CD4-positive, CD25-positive, alpha-beta regulatory T cell (primary cell): Measurements from ENCODE around the gene SCML1. TPM values are rescaled to one million over a fixed set of nuclear protein-coding genes. Genes with fewer than 3 reads are reported as not detected.

Source experiments
- ATAC-seq, 2 donors: fragments of 150-1000 bp; cut with Tn5 transposase; one replicate each; pipeline ENCODE4 v1.10.0; 2021; ENCODE audit warnings: low read depth in 2 of 2, moderate number of reproducible peaks in 2 of 2, moderate library complexity in 1 of 2
- DNase-seq, 3 donors: peaks; one replicate each; pipeline versions ENCODE4 v3.0.0 to v3.0.0-alpha.2; 2012 to 2022; ENCODE audit warnings: mixed read lengths in 1 of 3
- H3K27ac ChIP-seq: one replicate; pipeline ENCODE4 v1.7.0; 2013; ENCODE audit warnings: mild to moderate bottlenecking, low read length; ENCODE audit not compliant: insufficient read depth, poor library complexity, severe bottlenecking
- H3K27me3 ChIP-seq: one replicate; pipeline ENCODE4 v1.7.0; 2013; ENCODE audit warnings: low read length; ENCODE audit not compliant: control insufficient read depth, insufficient read depth
- H3K36me3 ChIP-seq: one replicate; pipeline ENCODE4 v1.7.0; 2013; ENCODE audit warnings: mild to moderate bottlenecking, low read length, moderate library complexity; ENCODE audit not compliant: control insufficient read depth, insufficient read depth
- H3K4me1 ChIP-seq: 2 replicates; pipeline ENCODE4 v1.7.0; 2013; ENCODE audit warnings: mild to moderate bottlenecking, low read length; ENCODE audit not compliant: insufficient read depth, control insufficient read depth, poor library complexity, severe bottlenecking
- H3K4me3 ChIP-seq: one replicate; pipeline ENCODE4 v1.7.0; 2013; ENCODE audit warnings: low read depth, mild to moderate bottlenecking, low read length, moderate library complexity
- H3K9me3 ChIP-seq, 2 experiments: 1 replicate in 1 of 2; 2 replicates in 1 of 2; pipeline ENCODE4 v1.7.0; 2013; ENCODE audit warnings: low read length in 2 of 2, mild to moderate bottlenecking in 1 of 2, moderate library complexity in 1 of 2; ENCODE audit not compliant: control insufficient read depth in 2 of 2
- H3K27ac Mint-ChIP-seq, 3 donors: one replicate each; pipeline ENCODE4 v1.8.0; 2020 to 2022; ENCODE audit warnings: mild to moderate bottlenecking in 3 of 3, mixed read lengths in 3 of 3, moderate library complexity in 2 of 3
- H3K27me3 Mint-ChIP-seq: one replicate; pipeline ENCODE4 v1.8.0; 2022; ENCODE audit warnings: mild to moderate bottlenecking, mixed read lengths
- H3K36me3 Mint-ChIP-seq: one replicate; pipeline ENCODE4 v1.8.0; 2020; ENCODE audit warnings: mixed read lengths
- H3K4me1 Mint-ChIP-seq, 4 donors: one replicate each; pipeline ENCODE4 v1.8.0; 2020 to 2022; ENCODE audit warnings: mixed read lengths in 4 of 4, mild to moderate bottlenecking in 1 of 4
- H3K4me3 Mint-ChIP-seq, 4 donors: one replicate each; pipeline ENCODE4 v1.8.0; 2020 to 2022; ENCODE audit warnings: mild to moderate bottlenecking in 4 of 4, mixed read lengths in 4 of 4, moderate library complexity in 3 of 4
- H3K9me3 Mint-ChIP-seq, 7 donors: one replicate each; pipeline ENCODE4 v1.8.0; 2020 to 2022; ENCODE audit warnings: mixed read lengths in 7 of 7, mild to moderate bottlenecking in 3 of 7, moderate library complexity in 2 of 7
- polyA plus RNA-seq, 4 donors: library from polyadenylated mRNA; unstranded; fragments of 300-500 nt; fragmentation: Illumina TruSeq; gene quantifications; one replicate each; pipeline ENCODE4 v1.2.3, GENCODE V29; 2021
- total RNA-seq: library from RNA; stranded (reverse); gene quantifications from one replicate; pipeline ENCODE4 v1.2.3, GENCODE V29; 2022

The SCML1 gene, protein sequence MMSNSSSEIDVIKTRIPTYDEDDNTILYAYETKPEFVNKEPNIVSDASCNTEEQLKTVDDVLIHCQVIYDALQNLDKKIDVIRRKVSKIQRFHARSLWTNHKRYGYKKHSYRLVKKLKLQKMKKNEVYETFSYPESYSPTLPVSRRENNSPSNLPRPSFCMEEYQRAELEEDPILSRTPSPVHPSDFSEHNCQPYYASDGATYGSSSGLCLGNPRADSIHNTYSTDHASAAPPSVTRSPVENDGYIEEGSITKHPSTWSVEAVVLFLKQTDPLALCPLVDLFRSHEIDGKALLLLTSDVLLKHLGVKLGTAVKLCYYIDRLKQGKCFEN
- total RNA-seq (11.6 TPM), polyA plus RNA-seq (1 to 10 TPM in 3 of 4 donors, under 1 TPM in 1; 0.24 to 3.6 (median 2.0) TPM)

DNA sequence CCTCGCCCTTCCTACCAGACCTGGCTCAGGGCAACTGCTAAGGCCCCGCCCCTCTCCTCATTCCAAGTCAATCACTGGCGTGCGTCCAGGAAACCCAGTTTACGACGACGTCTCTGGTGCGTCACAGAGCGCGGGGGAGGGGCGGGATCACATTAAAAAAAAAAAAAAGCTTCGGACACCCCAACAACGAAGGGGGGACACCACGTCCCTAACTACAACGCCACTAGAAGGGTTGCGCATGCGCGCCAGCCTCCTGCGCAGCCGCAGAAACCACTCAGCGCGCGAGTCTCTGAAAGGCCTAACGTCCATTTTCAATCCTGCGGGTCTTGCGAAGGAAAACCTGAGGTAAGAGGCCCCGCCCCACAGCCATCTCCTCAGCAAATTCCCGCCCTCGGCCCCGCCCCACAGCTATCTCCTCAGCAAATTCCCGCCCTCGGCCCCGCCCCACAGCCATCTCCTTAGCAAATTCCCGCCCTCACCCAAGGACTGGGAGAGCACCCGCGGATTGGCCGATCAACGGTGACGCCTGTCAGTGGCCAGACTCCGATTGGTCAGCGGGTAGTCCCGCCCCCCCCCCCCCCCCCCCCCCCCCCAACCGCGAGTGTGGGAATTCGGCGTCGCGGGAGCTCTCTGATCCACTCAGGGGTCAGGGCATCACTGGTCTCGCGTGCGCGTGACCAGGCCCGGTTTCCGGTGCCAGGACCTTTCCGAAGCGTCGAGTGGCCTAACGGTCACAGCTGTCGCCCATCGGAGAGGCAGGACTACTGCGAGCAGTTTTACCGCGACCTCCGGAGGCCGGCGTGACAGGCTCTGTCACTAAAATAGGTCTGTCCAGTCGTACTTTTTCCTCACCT is at the start of gene SCML1:
Gene SCML1 (plus strand): TSS at position 638 of the 854 bp plus-strand sequence. CDS start 6,694 bp downstream, outside the sequence.
- peak; percentile 81 to 83 for ATAC-seq
- Mint-ChIP-seq H3K9me3 (peaks cover 0 to 2% (median 0%) of the 10 kb centered on the region in 7 donors), H3K36me3 (no peaks in the 10 kb centered on the region), H3K27ac (peak within 1 kb of the TSS; percentile 91 to 95 (median 94)), H3K27me3 (peaks cover 16% of the 10 kb centered on the region), H3K4me3 (peak within 1 kb of the TSS; percentile 91 to 97 (median 95)), H3K4me1 (peaks cover 9 to 28% (median 17%) of the 10 kb centered on the region in 4 donors)
- peak; percentile 76 to 84 (median 80) for DNase-seq
- peak within 1 kb of the TSS; percentile 65 for H3K4me3 ChIP-seq
- no peaks in the 10 kb centered on the region for H3K36me3 ChIP-seq
- no peaks in the 10 kb centered on the region for H3K27me3 ChIP-seq
- no peaks in the 10 kb centered on the region for H3K9me3 ChIP-seq
- peaks cover 6% of the 10 kb centered on the region for H3K4me1 ChIP-seq
- peak within 1 kb of the TSS; percentile 68 for H3K27ac ChIP-seq

DNA sequence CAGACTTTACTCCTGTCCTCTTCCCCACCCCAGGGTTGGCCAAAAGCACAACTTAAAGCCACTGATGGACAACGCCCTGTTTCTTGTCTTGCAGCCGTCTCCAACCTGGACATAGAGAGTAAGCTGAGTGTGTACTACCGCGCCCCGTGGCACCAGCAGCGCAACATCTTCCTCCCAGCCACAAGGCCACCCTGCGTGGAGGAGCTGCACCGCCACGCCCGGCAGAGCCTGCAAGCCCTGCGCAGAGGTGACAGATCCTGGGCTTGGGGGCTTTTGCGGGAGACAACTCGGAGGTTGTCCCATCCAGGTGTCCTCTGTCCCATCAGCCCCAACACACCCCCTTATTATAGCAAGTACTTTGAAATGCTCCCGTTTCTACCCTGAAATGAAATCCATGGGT is 49.6 kb upstream of the SCML1 start:
- DNase-seq (no peak), ATAC-seq (no peak)
- no peaks in the 10 kb centered on the region for H3K36me3 ChIP-seq
- Mint-ChIP-seq H3K4me3 (no peak overlapping the region), H3K4me1 (no peaks in the 10 kb centered on the region), H3K36me3 (no peaks in the 10 kb centered on the region), H3K27ac (no peak overlapping the region), H3K27me3 (peaks cover 5% of the 10 kb centered on the region), H3K9me3 (no peaks in the 10 kb centered on the region)
- H3K27ac ChIP-seq = no peak overlapping the region
- no peaks in the 10 kb centered on the region for H3K9me3 ChIP-seq
- no peaks in the 10 kb centered on the region for H3K4me1 ChIP-seq
- H3K27me3 ChIP-seq = no peaks in the 10 kb centered on the region
- no peak overlapping the region for H3K4me3 ChIP-seq

DNA sequence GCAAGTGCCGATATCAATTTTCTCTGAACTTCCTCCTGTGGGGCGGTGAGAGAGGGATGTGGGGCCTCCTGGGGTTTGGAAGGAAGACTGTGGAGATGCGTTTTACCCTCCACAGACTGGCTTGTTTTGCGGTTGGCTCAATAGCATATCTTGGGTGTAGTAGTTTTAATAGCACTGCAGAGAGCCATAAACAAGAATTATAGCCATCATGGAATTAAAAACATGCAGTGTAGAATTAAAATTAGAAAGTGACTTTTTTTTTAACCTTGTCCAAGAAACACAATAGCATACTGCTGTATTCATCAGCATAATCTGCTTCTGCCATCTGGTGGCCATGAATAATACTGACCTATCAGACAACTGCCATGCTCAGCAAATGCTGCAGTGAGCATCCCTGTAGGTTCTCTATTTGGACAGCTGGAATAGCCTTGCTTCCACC is 47.3 kb upstream of the SCML1 start:
- H3K27me3 Mint-ChIP-seq = no peaks in the 10 kb centered on the region
- no peaks in the 10 kb centered on the region for H3K36me3 Mint-ChIP-seq
- H3K27ac ChIP-seq = no peak overlapping the region
- DNase-seq (peak in 2 of 3 donors; percentile 24 to 53), ATAC-seq (peak in 1 of 2 donors; percentile 50)
- H3K27me3 ChIP-seq = no peaks in the 10 kb centered on the region
- H3K9me3 Mint-ChIP-seq = no peaks in the 10 kb centered on the region
- no peak overlapping the region for H3K27ac Mint-ChIP-seq
- no peak overlapping the region for H3K4me3 Mint-ChIP-seq
- no peaks in the 10 kb centered on the region for H3K36me3 ChIP-seq
- H3K4me1 ChIP-seq = no peaks in the 10 kb centered on the region
- no peak overlapping the region for H3K4me3 ChIP-seq
- no peaks in the 10 kb centered on the region for H3K9me3 ChIP-seq
- no peaks in the 10 kb centered on the region for H3K4me1 Mint-ChIP-seq

DNA sequence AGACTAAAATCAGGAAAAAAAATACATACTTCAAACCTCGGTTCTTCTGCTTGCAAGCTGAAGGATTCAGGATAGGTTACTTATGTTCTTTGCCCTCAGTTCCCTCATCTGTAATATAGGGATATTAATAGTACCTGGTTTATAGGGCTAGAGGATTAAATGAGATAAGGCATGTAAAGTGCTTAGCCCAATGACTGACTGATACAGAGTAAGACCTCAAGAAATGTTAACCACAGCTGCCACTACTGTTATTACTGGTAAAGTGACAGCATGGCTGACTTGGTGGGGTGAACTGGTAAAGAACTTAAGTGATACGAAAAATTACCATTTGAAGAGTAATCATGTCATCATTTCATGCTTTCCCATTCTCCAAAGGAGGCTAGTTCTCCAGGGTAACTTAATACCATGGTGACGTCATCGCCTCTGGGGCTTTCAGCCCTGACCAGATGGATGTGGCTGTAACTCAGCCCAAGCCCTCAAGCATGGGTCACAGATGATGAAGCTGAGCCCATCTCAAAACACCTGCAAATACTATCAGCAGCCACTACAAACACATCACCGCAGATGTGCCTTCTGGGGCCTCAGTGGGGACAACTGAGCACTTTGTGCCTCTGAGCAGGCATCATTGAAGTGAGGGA is 44.5 kb upstream of the SCML1 start:
- Mint-ChIP-seq H3K9me3 (no peaks in the 10 kb centered on the region), H3K36me3 (no peaks in the 10 kb centered on the region), H3K27ac (no peak overlapping the region), H3K4me3 (no peak overlapping the region), H3K4me1 (no peaks in the 10 kb centered on the region), H3K27me3 (no peaks in the 10 kb centered on the region)
- Histone ChIP-seq H3K27me3 (no peaks in the 10 kb centered on the region), H3K36me3 (no peaks in the 10 kb centered on the region), H3K27ac (no peak overlapping the region), H3K9me3 (no peaks in the 10 kb centered on the region), H3K4me3 (no peak overlapping the region), H3K4me1 (no peaks in the 10 kb centered on the region)
- no peak for ATAC-seq
- DNase-seq = no peak

DNA sequence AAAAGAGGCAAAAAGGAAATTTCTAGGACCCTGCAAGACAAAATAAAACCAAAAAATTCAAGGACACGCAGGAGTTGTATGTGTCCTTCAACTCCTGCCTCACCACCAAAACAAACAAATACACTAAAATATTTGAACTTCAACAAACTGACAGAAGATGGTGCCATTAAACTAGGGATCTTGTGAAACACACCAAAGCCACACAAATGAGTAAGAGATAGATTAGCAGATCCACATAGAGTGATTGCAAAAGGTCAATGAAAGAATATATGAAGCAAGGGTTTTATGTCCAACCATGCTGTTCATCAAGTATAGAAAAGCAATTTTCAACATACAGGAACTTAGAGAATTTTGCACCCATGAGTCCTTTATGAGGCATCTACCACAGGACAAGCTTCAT is 40.1 kb upstream of the SCML1 start:
- H3K27me3 ChIP-seq = no peaks in the 10 kb centered on the region
- Mint-ChIP-seq H3K4me3 (no peak overlapping the region), H3K27ac (no peak overlapping the region), H3K27me3 (no peaks in the 10 kb centered on the region), H3K4me1 (no peaks in the 10 kb centered on the region), H3K9me3 (no peaks in the 10 kb centered on the region), H3K36me3 (no peaks in the 10 kb centered on the region)
- ATAC-seq (no peak), DNase-seq (peak in 1 of 3 donors; percentile 6)
- no peaks in the 10 kb centered on the region for H3K9me3 ChIP-seq
- H3K4me3 ChIP-seq = no peak overlapping the region
- H3K27ac ChIP-seq = no peak overlapping the region
- H3K36me3 ChIP-seq = no peaks in the 10 kb centered on the region
- no peaks in the 10 kb centered on the region for H3K4me1 ChIP-seq

DNA sequence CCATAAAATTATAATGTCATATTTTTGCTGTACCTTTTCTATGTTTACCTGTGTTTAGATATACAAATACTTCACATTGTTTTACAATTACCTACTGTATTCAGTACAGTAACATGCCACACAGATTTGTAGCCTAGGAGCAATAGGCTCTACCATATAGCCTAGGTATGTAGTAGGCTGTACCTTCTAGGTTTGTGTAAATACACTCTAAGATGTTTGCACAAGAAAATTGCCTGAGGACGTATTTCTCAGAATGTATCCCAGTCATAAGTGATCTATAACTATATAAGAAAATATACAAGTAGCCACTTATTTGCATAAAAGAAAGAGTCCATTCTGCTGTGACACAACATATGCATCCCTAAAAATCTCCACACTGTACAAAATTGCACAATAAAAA is 36.3 kb upstream of the SCML1 start:
- no peak overlapping the region for H3K27ac Mint-ChIP-seq
- no peaks in the 10 kb centered on the region for H3K36me3 ChIP-seq
- H3K4me3 Mint-ChIP-seq = no peak overlapping the region
- no peaks in the 10 kb centered on the region for H3K4me1 Mint-ChIP-seq
- H3K27ac ChIP-seq = no peak overlapping the region
- H3K4me1 ChIP-seq = no peaks in the 10 kb centered on the region
- DNase-seq = no peak
- no peaks in the 10 kb centered on the region for H3K27me3 Mint-ChIP-seq
- H3K4me3 ChIP-seq = no peak overlapping the region
- no peaks in the 10 kb centered on the region for H3K27me3 ChIP-seq
- no peaks in the 10 kb centered on the region for H3K9me3 ChIP-seq
- ATAC-seq = no peak
- no peaks in the 10 kb centered on the region for H3K36me3 Mint-ChIP-seq
- H3K9me3 Mint-ChIP-seq = no peaks in the 10 kb centered on the region

DNA sequence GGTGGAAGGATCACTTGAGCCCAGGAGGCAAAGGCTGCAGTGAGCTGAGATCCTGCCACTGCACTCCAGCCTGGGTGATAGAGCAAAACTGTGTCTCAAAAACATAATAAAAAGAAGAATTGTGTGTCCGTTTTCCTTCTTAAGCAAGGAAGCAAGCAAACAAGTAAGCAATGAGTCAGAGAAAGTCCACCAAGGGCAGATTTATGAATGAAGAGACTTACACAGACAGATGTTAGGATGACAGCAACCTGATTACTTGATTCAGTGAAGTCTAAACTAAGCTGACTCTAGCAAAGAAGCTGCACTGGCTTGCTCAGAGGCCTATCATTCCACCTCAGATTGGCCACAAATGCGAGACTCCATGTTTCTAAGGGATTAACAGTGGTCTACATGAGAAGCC is 34.1 kb upstream of the SCML1 start:
- no peaks in the 10 kb centered on the region for H3K27me3 ChIP-seq
- DNase-seq = no peak
- Mint-ChIP-seq H3K4me3 (no peak overlapping the region), H3K9me3 (no peaks in the 10 kb centered on the region), H3K4me1 (no peaks in the 10 kb centered on the region), H3K27me3 (no peaks in the 10 kb centered on the region), H3K36me3 (no peaks in the 10 kb centered on the region), H3K27ac (no peak overlapping the region)
- no peak for ATAC-seq
- no peaks in the 10 kb centered on the region for H3K4me1 ChIP-seq
- no peaks in the 10 kb centered on the region for H3K9me3 ChIP-seq
- H3K36me3 ChIP-seq = no peaks in the 10 kb centered on the region
- H3K4me3 ChIP-seq = no peak overlapping the region
- no peak overlapping the region for H3K27ac ChIP-seq
